ENCODE measurements around the gene SLC49A4.

- no peak for TF ChIP-seq CTCF (IDR thresholded peaks at IDR 0.05; ENCODE audit: control extremely low read depth in 1 of 3, insufficient read depth in 1 of 3, low read depth in 1 of 3, low read length in 3 of 3)
- no peak for TF ChIP-seq EZH2 (IDR thresholded peaks at IDR 0.05; ENCODE audit: low read depth, low read length, severe bottlenecking)
- no peak for TF ChIP-seq JUND (IDR thresholded peaks at IDR 0.05; ENCODE audit: low read length)
- TF ChIP-seq CBX5 (IDR thresholded peaks at IDR 0.05; ENCODE audit: low read depth, low read length), result no peak
- TF ChIP-seq POLR2A (IDR thresholded peaks at IDR 0.05; ENCODE audit: control extremely low read depth in 1 of 2, low read depth in 2 of 2, low read length in 2 of 2), result peak; percentile 60 to 83
These were observed at the start of gene SLC49A4 for GRCh38 chr3:122794779-122795673.

All from H1 (cell line).